ENCODE results near the gene SKIL.

The SKIL gene

DNA sequence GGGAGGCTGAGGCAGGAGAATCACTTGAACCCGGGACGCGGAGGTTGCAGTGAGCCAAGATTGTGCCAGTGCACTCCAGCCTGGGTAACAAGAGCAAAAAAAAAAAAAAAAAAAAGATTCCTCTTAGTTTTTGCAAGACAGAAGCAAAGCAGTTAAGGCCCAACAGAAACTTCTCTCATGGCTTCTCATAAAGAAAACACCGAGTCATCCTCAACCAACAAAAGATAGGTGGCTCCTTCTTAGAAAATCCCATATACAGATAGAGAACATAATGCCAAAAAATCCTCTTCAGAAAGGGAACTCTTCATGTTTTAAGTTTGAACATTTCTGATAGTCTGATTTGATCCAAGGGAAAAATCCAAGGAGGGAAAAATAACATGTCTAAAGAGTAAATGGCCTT is 12.5 kb upstream of the SKIL start:
- no peak for DNase-seq (ENCODE audit: low read depth, low spot score)
- Histone ChIP-seq H3K9me3 (ENCODE audit: low read depth, low read length) (no peaks in the 10 kb centered on the region), H3K36me3 (ENCODE audit: insufficient read depth, low read length) (no peaks in the 10 kb centered on the region), H3K9ac (ENCODE audit: insufficient read length) (no peak overlapping the region), H3K27ac (no peak overlapping the region), H3K4me3 (no peak overlapping the region)
- no peak for TF ChIP-seq POLR2AphosphoS5 (IDR thresholded peaks at IDR 0.05; ENCODE audit: borderline replicate concordance, low read depth, low read length)

DNA sequence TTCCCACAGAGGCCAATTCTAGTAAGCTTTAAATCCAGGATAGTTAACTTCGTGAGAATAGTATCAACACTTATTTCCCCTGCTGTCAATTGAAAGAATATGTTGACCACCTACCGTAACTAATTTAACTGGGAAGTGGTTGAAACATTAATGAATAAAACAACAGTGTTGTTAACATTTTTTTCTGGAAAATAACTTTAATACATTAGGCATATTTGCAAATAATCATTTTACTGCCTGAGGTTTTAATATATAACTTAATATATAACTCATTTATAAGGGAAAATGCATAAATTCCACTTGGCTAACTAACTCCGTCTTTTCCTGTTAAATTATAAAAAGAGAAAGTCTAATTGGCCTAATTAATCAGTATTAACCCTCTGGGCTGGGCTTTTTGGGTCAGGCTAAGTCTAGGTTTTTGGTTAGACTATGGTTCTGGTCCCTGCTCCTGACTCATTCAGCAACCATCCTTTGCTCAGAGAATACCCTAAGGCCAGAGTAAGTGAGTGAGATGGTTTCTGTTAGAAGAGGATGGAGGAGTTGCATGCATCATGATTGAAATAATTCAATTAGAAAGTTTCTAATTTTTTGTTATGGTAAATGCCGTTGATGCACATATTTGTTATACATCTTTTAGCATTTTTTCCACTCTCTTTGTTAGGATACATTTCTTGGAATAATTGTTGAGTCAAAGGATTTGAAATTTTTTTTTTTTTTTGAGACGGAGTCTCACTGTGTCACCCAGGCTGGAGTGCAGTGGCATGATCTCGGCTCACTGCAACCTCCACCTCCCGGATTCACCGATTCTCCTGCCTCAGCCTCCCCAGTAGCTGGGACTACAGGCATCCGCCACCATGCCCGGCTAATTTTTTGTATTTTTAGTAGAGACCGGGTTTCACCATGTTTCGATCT is 10.8 kb upstream of the SKIL start:
- no peak for DNase-seq (ENCODE audit: low read depth, low spot score)

DNA sequence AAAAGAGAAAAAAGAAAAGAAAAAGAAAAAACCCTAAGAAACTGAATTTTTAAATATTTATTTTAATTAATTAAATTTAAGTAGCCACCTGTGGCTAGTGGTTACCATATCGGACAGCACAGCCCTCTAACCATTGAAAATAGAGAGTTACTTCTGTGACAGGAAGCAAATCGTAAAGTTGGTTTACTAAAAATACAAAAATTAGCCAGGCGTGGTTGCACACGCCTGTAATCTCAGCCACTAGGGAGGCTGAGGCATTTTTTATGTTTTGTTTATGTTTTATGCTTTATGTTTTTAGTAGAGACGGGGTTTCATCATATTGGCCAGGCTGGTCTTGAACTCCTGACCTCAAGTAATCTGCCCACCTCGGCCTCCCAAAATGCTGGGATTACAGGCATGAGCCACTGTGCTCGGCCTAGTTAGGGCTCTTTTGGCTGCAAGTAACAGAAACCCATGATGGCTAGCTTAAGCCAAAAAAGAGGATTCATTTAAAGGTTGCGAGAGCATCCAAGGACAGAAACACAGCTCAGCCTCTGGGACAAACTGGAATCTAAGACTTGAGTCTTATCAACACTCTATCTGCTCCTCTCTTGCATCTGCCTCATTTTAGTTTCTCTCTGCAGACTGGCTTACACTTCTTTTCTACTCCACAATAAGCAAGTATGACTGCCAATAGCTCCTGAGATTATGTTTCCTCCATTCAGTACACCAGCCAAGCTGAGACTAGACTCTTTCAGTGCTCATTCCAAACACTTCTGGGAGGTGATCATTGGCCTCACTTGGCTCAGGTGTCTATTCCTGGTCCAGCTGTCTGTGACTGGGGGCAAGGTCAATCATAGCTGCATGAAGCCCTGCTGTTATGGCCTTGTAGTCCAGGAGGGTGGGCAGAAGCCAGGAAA is 6.8 kb upstream of the SKIL start:
- Histone ChIP-seq H3K9me3 (ENCODE audit: low read depth, low read length) (no peaks in the 10 kb centered on the region), H3K27ac (no peak overlapping the region), H3K4me3 (no peak overlapping the region), H3K9ac (ENCODE audit: insufficient read length) (no peak overlapping the region), H3K36me3 (ENCODE audit: insufficient read depth, low read length) (no peaks in the 10 kb centered on the region)
- no peak for DNase-seq (ENCODE audit: low read depth, low spot score)
- TF ChIP-seq POLR2AphosphoS5 (IDR thresholded peaks at IDR 0.05; ENCODE audit: borderline replicate concordance, low read depth, low read length), result no peak
- TF ChIP-seq FOXP2 (optimal IDR thresholded peaks at IDR 0.05; ENCODE audit: control extremely low read depth, extremely low read length, insufficient read depth), result no peak
- TF ChIP-seq EZH2 (IDR thresholded peaks at IDR 0.05), result no peak

More for the DNA sequence above, 10.8 kb upstream of the SKIL start:
- Histone ChIP-seq H3K9ac (ENCODE audit: insufficient read length) (no peak overlapping the region), H3K4me3 (no peak overlapping the region), H3K27ac (peak overlapping the region; percentile 32; the same call in 1 of the 2 replicates), H3K36me3 (ENCODE audit: insufficient read depth, low read length) (no peaks in the 10 kb centered on the region), H3K9me3 (ENCODE audit: low read depth, low read length) (no peaks in the 10 kb centered on the region)
- TF ChIP-seq EZH2 (IDR thresholded peaks at IDR 0.05) (no peak), POLR2AphosphoS5 (IDR thresholded peaks at IDR 0.05; ENCODE audit: borderline replicate concordance, low read depth, low read length) (no peak), FOXP2 (optimal IDR thresholded peaks at IDR 0.05; ENCODE audit: control extremely low read depth, extremely low read length, insufficient read depth) (no peak)

DNA sequence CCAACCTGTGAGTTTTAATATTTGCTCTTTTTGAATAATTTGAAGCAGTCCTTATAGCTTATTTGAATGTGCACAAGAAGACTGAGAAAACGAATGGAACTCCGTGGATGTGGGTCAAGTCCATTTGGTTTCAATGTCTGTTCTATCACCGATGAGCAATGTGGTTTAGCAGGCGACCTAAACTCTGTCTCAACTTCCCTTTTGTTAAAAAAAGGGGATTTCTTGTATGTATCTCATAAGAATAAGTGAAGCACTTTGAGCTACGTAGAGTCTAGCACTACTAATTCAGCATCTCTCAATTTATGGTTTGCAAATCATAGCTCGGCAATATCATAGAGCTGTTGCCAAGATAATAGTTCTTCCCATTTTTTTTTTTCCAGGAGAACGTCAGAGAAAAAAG is 4.6 kb upstream of the SKIL start:
- Histone ChIP-seq H3K4me3 (no peak overlapping the region), H3K36me3 (ENCODE audit: insufficient read depth, low read length) (no peaks in the 10 kb centered on the region), H3K9ac (ENCODE audit: insufficient read length) (no peak overlapping the region), H3K27ac (no peak overlapping the region), H3K9me3 (ENCODE audit: low read depth, low read length) (no peaks in the 10 kb centered on the region)
- no peak for DNase-seq (ENCODE audit: low read depth, low spot score)
- no peak for TF ChIP-seq FOXP2 (optimal IDR thresholded peaks at IDR 0.05; ENCODE audit: control extremely low read depth, extremely low read length, insufficient read depth)
- no peak for TF ChIP-seq EZH2 (IDR thresholded peaks at IDR 0.05)
- no peak for TF ChIP-seq POLR2AphosphoS5 (IDR thresholded peaks at IDR 0.05; ENCODE audit: borderline replicate concordance, low read depth, low read length)

DNA sequence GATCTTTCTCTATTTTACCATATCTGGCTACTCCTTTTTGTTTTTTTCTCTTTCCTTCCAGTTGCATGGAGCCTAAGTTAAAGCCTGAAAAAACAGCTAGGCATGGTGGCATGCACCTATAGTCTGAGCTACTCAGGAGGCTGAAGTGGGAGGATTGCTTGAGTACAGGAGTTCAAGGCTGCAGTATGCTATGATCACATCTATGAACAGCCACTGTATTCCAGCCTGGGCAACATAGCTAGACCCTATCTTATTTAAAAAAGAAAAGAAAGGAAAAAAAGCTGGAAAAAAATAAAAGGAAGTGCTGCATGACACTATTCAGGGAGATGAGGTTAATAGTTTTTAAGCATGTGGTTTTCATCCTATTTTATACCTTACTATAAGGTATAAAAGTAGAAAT is 4.0 kb upstream of the SKIL start:
- no peak overlapping the region for H3K27ac ChIP-seq
- DNase-seq (ENCODE audit: low read depth, low spot score), result no peak
- no peak overlapping the region for H3K9ac ChIP-seq (ENCODE audit: insufficient read length)
- H3K4me3 ChIP-seq, result no peak overlapping the region
- no peak for TF ChIP-seq FOXP2 (optimal IDR thresholded peaks at IDR 0.05; ENCODE audit: control extremely low read depth, extremely low read length, insufficient read depth)
- TF ChIP-seq POLR2AphosphoS5 (IDR thresholded peaks at IDR 0.05; ENCODE audit: borderline replicate concordance, low read depth, low read length), result no peak
- TF ChIP-seq EZH2 (IDR thresholded peaks at IDR 0.05), result no peak
- no peaks in the 10 kb centered on the region for H3K36me3 ChIP-seq (ENCODE audit: insufficient read depth, low read length)
- H3K9me3 ChIP-seq (ENCODE audit: low read depth, low read length), result no peaks in the 10 kb centered on the region

DNA sequence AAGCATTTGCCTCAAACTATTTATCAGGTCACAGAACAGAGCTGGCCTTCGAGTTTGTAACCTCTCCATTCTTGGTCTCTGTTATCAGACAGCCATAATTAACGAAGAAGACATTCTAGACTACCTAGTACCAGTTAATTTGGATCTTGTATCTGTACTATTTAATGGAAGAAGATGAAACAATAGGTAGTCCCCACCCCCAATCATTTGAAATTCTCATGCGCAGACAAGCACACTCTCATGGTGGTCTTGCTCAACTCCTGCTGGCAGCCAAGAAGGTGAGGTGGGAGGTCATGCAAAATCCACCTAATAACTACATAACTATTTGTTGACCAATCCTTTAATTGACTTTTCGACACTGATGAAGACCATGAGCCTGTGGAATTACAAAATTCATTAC is 2.8 kb upstream of the SKIL start:
- H3K9ac ChIP-seq (ENCODE audit: insufficient read length), result no peak overlapping the region
- H3K36me3 ChIP-seq (ENCODE audit: insufficient read depth, low read length), result peaks cover 3% of the 10 kb centered on the region
- H3K27ac ChIP-seq, result no peak overlapping the region
- no peak for TF ChIP-seq POLR2AphosphoS5 (IDR thresholded peaks at IDR 0.05; ENCODE audit: borderline replicate concordance, low read depth, low read length)
- no peak for TF ChIP-seq EZH2 (IDR thresholded peaks at IDR 0.05)
- no peak for TF ChIP-seq FOXP2 (optimal IDR thresholded peaks at IDR 0.05; ENCODE audit: control extremely low read depth, extremely low read length, insufficient read depth)
- no peak overlapping the region for H3K4me3 ChIP-seq
- DNase-seq (ENCODE audit: low read depth, low spot score), result no peak
- no peaks in the 10 kb centered on the region for H3K9me3 ChIP-seq (ENCODE audit: low read depth, low read length)

DNA sequence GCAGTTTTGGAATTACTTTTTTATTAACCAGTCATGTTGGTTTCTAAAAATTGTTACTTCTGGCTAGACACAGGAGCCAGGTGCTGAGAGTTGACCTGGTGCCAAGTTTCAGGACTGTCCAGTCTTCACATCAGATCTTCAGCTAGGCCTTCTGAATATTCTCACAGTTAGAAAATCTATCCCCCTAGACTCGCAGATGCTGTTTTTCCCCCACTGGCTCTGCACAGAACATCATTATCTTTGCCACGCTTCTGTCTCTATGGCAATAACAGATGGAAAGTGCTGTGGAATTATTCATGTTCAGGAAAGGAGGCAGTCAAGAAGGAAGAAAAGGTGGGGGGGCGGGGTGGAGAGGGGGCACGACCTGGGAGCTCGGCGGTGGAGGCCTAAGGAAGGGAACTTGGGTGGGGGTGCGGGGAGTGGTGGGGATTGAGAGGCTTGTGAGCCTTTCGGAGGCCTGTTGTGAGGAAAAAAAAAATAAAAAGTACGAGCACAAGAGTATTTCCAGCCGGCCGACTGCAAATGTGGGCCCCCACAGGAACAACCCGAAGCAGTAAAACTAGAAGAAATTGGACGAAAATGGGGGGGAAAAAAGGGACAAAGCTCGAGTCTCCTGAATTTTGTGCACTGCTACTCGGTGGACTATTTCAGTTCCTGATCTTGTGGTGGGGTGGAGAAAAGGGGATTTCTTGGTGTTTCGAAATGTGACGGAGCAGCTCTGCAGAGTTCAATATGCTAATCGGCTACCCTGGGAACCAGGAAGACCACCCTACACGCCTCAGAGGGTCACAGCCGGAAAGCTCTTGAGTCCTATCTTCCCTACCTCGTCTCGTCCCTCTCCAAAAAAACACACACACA is 1.5 kb upstream of the SKIL start:
- Histone ChIP-seq H3K9ac (ENCODE audit: insufficient read length) (peak overlapping the region; percentile 65), H3K27ac (peak overlapping the region; percentile 87)

More for the DNA sequence above, 1.5 kb upstream of the SKIL start:
- TF ChIP-seq POLR2AphosphoS5 (IDR thresholded peaks at IDR 0.05; ENCODE audit: borderline replicate concordance, low read depth, low read length), result no peak
- TF ChIP-seq FOXP2 (optimal IDR thresholded peaks at IDR 0.05; ENCODE audit: control extremely low read depth, extremely low read length, insufficient read depth), result peak; percentile 5
- DNase-seq (ENCODE audit: low read depth, low spot score), result peak; percentile 47
- H3K36me3 ChIP-seq (ENCODE audit: insufficient read depth, low read length), result peaks cover 15% of the 10 kb centered on the region
- no peaks in the 10 kb centered on the region for H3K9me3 ChIP-seq (ENCODE audit: low read depth, low read length)
- H3K4me3 ChIP-seq, result peak overlapping the region; percentile 83

Data from SK-N-MC (cell line).